ENCODE results near the gene IL2.
A peak's percentile ranks its signal among the peaks of the same experiment; 100 is the strongest.

The IL2 gene

GRCh38 chr4:122456231-122457116, at the start of gene IL2:
TSS of gene IL2 (minus strand) at chr4:122456725. CDS start at chr4:122456440, 285 bp downstream.
- DNase-seq (ENCODE audit: low spot score) = no peak

DNA sequence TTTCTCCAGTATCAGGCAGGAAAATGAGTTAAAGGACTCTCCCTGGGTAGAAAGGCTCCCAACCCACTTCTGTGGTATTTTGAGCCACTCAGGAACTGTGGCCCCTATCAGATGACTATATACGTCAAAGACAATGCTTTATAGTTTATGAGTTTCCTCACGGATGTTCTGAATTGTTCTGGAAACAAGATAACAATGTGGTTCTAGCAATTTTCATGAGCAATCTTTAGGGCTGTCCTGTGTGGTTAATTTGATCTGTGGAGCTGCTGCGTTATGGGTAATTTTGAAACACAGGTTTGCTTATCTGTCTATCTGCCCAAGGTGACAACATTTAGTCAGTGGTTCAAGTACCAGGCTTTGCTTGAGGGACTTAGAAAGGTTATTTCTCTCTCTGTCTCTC, 46.7 kb upstream of the IL2 start:
- no peak for DNase-seq (ENCODE audit: low spot score)

GRCh38 chr4:122500852-122501501, 44.5 kb upstream of the IL2 start:
- DNase-seq (ENCODE audit: low spot score) = no peak

DNA sequence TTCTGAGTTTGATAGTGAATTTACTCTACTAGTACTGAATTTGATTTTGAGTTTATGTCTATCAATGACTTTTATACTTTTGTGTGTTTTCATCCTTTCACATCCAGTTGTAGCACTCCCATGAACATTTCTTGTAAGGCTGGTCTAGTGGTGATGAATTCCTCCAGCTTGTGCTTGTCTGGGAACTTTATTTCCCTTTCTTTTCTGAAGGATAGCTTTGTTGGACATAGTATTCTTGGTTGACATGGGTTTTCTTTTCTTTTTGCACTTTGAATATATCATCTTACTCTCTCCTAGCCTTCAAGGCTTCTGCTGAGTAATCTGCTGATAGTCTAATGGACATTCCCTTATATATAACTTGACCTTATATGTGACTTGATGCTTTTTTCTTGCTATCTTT, 32.5 kb upstream of the IL2 start:
- no peak for DNase-seq (ENCODE audit: low spot score)

GRCh38 chr4:122483481-122483880, 27.0 kb upstream of the IL2 start:
- no peak for DNase-seq (ENCODE audit: low spot score)

DNA sequence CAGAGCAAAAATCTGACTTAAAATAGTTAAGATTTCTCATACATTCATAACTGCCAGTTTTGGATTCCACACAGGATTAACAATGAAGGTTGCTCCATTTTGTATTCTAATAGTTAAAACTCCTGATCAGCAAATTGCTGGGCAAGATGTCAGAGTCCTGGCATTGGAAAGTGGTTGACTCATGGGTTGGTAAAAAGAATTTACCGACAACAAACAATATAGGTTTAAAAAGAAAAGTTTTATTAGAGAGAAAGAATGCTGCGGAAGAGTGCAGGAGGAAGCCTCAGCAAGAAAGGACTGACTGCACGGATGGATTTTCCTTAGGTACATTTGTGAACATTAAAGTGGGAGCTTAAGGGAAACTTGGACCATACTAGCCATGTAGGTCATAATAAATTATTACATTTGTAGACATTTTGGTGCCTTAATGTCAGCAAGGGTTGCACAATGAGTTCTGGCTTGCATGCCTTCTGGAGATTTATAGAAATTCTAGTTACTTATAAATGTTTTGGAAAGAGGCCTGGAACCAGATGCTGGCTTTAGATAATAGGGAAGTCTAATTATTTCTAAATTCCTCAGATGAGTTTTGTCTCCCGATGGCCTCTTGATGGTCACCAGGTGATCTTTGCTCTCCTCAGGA, 25.4 kb upstream of the IL2 start:
- no peak for DNase-seq (ENCODE audit: low spot score)

GRCh38 chr4:122480655-122481487, 24.3 kb upstream of the IL2 start:
- no peak for DNase-seq (ENCODE audit: low spot score)

DNA sequence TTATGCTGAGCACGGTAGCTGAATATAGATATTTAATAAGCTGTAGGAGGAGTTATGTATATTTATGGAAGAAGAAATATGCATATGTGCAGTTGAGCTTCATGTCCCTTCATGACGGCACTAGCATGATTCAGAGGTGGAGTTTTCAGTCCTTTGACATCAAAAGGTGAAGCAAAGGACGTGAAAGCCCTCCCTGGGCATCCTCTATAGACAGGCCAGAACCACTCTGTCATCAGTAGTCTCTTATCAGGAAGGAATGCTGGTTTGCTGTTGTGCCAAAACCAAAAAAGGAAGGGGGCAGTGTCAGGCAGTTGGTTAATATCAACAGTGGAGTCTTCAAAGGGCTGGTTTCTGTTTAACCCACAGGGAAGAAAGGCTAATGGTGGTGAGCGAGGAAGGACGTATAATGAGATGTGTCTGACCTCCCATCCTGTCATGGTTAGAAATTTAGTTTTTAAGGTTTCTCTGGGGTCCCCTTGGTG, 23.5 kb upstream of the IL2 start:
- no peak for DNase-seq (ENCODE audit: low spot score)

DNA sequence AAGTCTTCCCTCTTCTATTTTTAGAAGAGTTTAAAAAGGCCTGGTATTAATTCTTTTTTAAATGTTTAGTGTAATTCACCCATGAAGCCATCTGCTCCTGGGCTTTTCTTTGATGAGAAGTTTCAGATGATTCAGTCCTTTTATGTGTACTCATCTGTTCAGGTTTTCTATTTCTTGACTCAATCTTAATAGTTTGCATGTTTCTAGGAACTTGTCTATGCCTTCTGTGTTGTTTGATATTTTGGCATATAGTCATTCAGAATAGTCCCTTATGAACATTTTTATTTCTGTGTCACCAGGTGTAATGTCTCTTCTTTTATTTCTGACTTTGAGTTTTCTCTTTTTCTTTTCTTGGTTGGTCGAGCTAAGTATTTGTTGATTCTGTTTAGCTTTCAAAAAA, 20.2 kb upstream of the IL2 start:
- DNase-seq (ENCODE audit: low spot score) = no peak

- DNase-seq (ENCODE audit: low spot score) = no peak
Observed at GRCh38 chr4:122476126-122476525, 19.6 kb upstream of the IL2 start.

DNA sequence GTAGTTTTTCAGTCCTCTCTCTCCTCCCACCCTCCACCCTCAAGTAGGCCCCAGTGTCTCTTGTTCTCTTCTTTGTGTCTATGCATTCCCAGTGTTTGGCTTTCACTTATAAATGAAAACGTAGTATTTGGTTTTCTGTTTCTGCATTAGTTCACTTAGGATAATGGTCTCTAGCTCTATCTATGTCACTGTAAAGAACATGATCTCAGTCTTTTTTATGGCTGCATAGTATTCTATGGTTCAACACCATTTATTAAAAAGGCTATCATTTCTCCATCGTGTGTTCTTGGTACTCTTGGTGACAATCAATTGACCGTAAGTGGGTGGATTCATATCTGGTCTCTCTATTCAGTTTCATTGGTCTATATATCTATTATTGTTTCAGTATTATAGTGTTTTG, 18.7 kb upstream of the IL2 start:
- no peak for DNase-seq (ENCODE audit: low spot score)

- DNase-seq (ENCODE audit: low spot score) = no peak
Observed at GRCh38 chr4:122469457-122469856, 12.9 kb upstream of the IL2 start.

GRCh38 chr4:122458625-122459024, 2.1 kb upstream of the IL2 start:
- DNase-seq (ENCODE audit: low spot score) = no peak

DNA sequence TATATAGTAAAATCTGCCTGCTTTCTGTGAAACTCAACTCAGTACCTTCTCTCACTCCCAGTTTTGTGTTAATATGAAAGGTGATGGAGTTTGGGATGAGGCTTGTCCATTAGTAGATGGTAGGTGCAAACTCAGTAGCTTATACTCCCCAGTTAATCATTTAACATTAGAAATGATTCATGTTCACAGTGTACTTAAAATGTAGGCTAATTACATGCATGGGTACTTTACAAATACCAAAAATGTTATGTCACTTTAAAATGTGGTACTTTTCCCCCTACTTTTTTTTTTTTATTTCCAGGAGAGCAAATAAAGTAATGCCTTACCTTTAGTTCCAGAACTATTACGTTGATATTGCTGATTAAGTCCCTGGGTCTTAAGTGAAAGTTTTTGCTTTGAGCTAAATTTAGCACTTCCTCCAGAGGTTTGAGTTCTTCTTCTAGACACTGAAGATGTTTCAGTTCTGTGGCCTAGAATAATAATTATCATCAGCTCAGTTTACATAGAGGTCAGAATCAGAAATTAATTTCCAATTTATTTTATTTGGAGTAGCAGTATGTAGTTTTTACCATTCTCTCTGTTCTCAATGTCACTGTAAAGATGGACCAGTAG, 3.0 kb downstream of the IL2 start:
- DNase-seq (ENCODE audit: low spot score) = no peak

DNA sequence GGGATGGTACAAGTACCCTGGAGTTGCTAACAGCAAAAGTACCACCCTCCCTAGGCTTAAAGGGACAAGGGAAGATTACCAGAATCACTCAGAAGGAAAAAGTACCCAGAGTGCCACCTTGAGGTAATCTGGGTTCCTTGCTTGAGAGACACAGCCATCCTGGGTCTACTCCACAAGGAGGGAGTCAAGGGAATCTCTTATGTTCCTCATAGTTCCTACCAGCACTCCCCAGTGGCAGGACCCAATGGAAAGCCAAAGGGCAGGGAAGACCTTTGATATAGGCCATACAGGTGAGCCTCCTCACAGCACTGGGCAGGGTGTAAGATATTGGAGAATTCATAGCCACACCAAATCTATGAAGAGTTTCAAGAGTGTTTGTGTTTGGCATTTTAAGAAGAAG, 5.7 kb downstream of the IL2 start:
- peak; percentile 29 for DNase-seq (ENCODE audit: low spot score)

- no peak for DNase-seq (ENCODE audit: low spot score)
Observed at GRCh38 chr4:122434285-122434684, 22.2 kb downstream of the IL2 start.

DNA sequence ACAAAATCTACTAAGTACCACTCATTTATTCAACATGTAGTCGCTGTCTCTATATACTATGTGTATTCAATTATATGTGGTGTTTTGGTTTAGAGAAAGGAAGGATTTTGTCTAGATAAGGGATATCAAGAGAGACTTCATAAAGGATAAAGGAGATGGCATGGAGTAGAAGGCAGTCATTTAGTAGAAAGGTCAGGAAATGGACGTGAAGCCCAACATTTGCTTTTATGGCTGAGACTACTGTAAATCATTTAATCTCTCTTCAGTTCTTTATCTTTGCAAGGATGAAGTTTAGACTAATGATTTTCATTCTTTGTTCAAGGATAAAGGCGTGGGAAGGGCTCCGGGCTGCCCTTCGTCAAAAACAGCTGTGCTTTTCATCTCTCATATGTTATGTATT, 25.2 kb downstream of the IL2 start:
- DNase-seq (ENCODE audit: low spot score) = no peak

GRCh38 chr4:122423246-122423645, 33.3 kb downstream of the IL2 start:
- no peak for DNase-seq (ENCODE audit: low spot score)

DNA sequence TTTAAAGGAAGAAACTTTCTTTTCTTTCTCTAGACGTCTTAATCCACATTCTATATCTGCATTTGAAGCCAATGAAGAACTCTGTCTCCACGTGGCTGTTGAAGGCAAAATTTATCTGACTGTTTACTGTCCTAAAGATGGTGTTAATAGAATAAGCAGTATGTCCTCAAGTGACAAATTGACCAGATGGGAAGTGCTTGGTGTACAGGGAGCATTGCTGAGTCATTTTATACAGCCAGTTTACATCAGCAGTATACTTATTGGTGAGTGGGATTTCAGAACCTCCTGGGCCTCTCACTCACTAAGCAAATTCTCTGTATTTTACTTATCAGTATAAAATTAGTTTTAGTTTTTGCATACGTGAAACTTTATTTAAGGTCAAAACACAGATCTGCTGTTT, 44.0 kb downstream of the IL2 start:
- DNase-seq (ENCODE audit: low spot score) = no peak

DNA sequence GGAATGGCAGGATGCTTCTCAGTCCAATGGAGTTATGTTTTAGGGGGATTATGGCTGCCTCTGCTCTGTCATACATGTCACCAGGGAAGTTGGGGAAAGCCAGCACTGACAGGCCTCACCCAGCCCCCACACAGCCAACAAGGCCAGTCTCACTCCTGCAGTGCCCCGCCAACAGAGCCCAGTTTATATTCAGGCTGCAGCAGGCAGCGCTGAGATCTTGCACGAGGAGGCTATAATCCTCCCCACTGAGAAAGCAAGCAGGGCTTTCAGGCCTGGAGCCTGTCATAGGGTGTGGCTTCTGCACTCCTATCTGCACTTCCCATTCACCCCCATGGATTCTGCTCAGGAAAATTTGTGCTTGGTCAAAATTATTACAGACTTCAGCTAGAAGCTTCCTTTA, 52.7 kb downstream of the IL2 start:
- DNase-seq (ENCODE audit: low spot score) = no peak

Data from cerebellar cortex (tissue), 1 donor.